ENCODE results near the gene PKD1L1. TPM values are rescaled to one million over a fixed set of nuclear protein-coding genes. Genes with fewer than 3 reads are reported as not detected.
A peak's percentile ranks its signal among the peaks of the same experiment; 100 is the strongest.
"Not testable (repeated sequence)": the region's sequence is repeated elsewhere in the genome, so short reads cannot be mapped to it uniquely, and the experiment has no call there.

Gene PKD1L1
- total RNA-seq (ENCODE audit: insufficient read depth, low replicate concordance), result under 0.01 TPM

GRCh38 chr7:47948141-47948790 lies at the start of gene PKD1L1:
TSS of gene PKD1L1 (minus strand) at chr7:47948466. CDS start at chr7:47948440, 26 bp downstream.
- no peak for DNase-seq (ENCODE audit: low spot score)

GRCh38 chr7:47992446-47992845 lies 44.2 kb upstream of the PKD1L1 start:
- no peak for DNase-seq (ENCODE audit: low spot score)

GRCh38 chr7:47991741-47992311 lies 43.6 kb upstream of the PKD1L1 start:
- DNase-seq (ENCODE audit: low spot score), result peak; percentile 91

GRCh38 chr7:47991270-47991669 lies 43.0 kb upstream of the PKD1L1 start:
- DNase-seq (ENCODE audit: low spot score), result no peak

- DNase-seq (ENCODE audit: low spot score), result no peak
These were observed 42.3 kb upstream of the PKD1L1 start for GRCh38 chr7:47990592-47990991.

GRCh38 chr7:47989607-47990400 lies 41.5 kb upstream of the PKD1L1 start:
- DNase-seq (ENCODE audit: low spot score), result not testable (repeated sequence)

GRCh38 chr7:47988496-47989386 lies 40.5 kb upstream of the PKD1L1 start:
- no peak for DNase-seq (ENCODE audit: low spot score)

GRCh38 chr7:47982610-47983009 lies 34.3 kb upstream of the PKD1L1 start:
- DNase-seq (ENCODE audit: low spot score), result no peak

- DNase-seq (ENCODE audit: low spot score), result not testable (repeated sequence)
These were observed 32.4 kb upstream of the PKD1L1 start for GRCh38 chr7:47980648-47981047.

GRCh38 chr7:47979832-47980181 lies 31.5 kb upstream of the PKD1L1 start:
- DNase-seq (ENCODE audit: low spot score), result no peak

- DNase-seq (ENCODE audit: low spot score), result peak; percentile 93
These were observed 31.0 kb upstream of the PKD1L1 start, which contains the start of gene HUS1 for GRCh38 chr7:47979145-47979831. TSS of gene HUS1 (minus strand) at chr7:47979615. CDS start at chr7:47979519, 96 bp downstream.

GRCh38 chr7:47978790-47979144 lies 30.5 kb upstream of the PKD1L1 start:
- DNase-seq (ENCODE audit: low spot score), result no peak

- DNase-seq (ENCODE audit: low spot score), result no peak
These were observed 25.5 kb upstream of the PKD1L1 start for GRCh38 chr7:47973739-47974138.

GRCh38 chr7:47970761-47971160 lies 22.5 kb upstream of the PKD1L1 start:
- DNase-seq (ENCODE audit: low spot score), result no peak

GRCh38 chr7:47968847-47969774 lies 20.8 kb upstream of the PKD1L1 start:
- DNase-seq (ENCODE audit: low spot score), result peak; percentile 44

GRCh38 chr7:47967708-47968107 lies 19.4 kb upstream of the PKD1L1 start:
- DNase-seq (ENCODE audit: low spot score), result no peak

- DNase-seq (ENCODE audit: low spot score), result no peak
These were observed 18.9 kb upstream of the PKD1L1 start for GRCh38 chr7:47967123-47967522.

- no peak for DNase-seq (ENCODE audit: low spot score)
These were observed 17.2 kb upstream of the PKD1L1 start for GRCh38 chr7:47965456-47965855.

- no peak for DNase-seq (ENCODE audit: low spot score)
These were observed 14.0 kb upstream of the PKD1L1 start for GRCh38 chr7:47962262-47962661.

- DNase-seq (ENCODE audit: low spot score), result no peak
These were observed 8.9 kb upstream of the PKD1L1 start for GRCh38 chr7:47957156-47957555.
